GM18511 (cell line): ENCODE results near the gene ARID5B.

Experiments used
- ATAC-seq: cut with Tn5 transposase; IDR thresholded peaks from one replicate; pipeline ENCODE4 v1.9.1; 2021; ENCODE audit warnings: mild to moderate bottlenecking, moderate library complexity; ENCODE audit not compliant: unreplicated experiment

The ARID5B gene

GRCh38 chr10:62085821-62086220, 184.3 kb downstream of the ARID5B start:
- ATAC-seq: no peak

GRCh38 chr10:62087329-62087728, 185.8 kb downstream of the ARID5B start:
- no peak for ATAC-seq

- no peak for ATAC-seq
These were observed 187.3 kb downstream of the ARID5B start for GRCh38 chr10:62088786-62089185.

- no peak for ATAC-seq
These were observed 191.0 kb downstream of the ARID5B start for GRCh38 chr10:62092301-62093030.

- ATAC-seq: no peak
These were observed 192.4 kb downstream of the ARID5B start for GRCh38 chr10:62093863-62094291.

GRCh38 chr10:62095181-62096122, 194.0 kb downstream of the ARID5B start:
- ATAC-seq: no peak

- no peak for ATAC-seq
These were observed 194.9 kb downstream of the ARID5B start for GRCh38 chr10:62096256-62096933.

- no peak for ATAC-seq
These were observed 197.0 kb downstream of the ARID5B start for GRCh38 chr10:62098278-62099121.

GRCh38 chr10:62099299-62099698, 197.8 kb downstream of the ARID5B start:
- no peak for ATAC-seq

- no peak for ATAC-seq
These were observed 202.4 kb downstream of the ARID5B start for GRCh38 chr10:62103857-62104256.

- ATAC-seq: no peak
These were observed 205.5 kb downstream of the ARID5B start for GRCh38 chr10:62106929-62107519.

GRCh38 chr10:62108759-62109586, 207.5 kb downstream of the ARID5B start:
- ATAC-seq: no peak

- ATAC-seq: peak; percentile 84
These were observed 208.2 kb downstream of the ARID5B start for GRCh38 chr10:62109587-62110293.

GRCh38 chr10:62112300-62112699, 210.8 kb downstream of the ARID5B start:
- ATAC-seq: no peak

- no peak for ATAC-seq
These were observed 211.5 kb downstream of the ARID5B start for GRCh38 chr10:62112963-62113362.

- ATAC-seq: no peak
These were observed 212.2 kb downstream of the ARID5B start for GRCh38 chr10:62113680-62114079.

GRCh38 chr10:62115321-62115720, 213.8 kb downstream of the ARID5B start:
- ATAC-seq: no peak

- ATAC-seq: no peak
These were observed 214.3 kb downstream of the ARID5B start for GRCh38 chr10:62115842-62116241.

- ATAC-seq: no peak
These were observed 215.4 kb downstream of the ARID5B start for GRCh38 chr10:62116896-62117295.
